Endothelial cell of umbilical vein (primary cell): ENCODE measurements around the gene ZNG1B. TPM values are rescaled to one million over a fixed set of nuclear protein-coding genes. Genes with fewer than 3 reads are reported as not detected.
"Not testable (repeated sequence)": the region's sequence is repeated elsewhere in the genome, so short reads cannot be mapped to it uniquely, and the experiment has no call there.

Experiments used
- BruUV-seq: library from RNA; stranded (reverse); fragments of 400-500 nt; replicated peaks from 2 replicates; lab custom pipeline; 2021; lab: Mats Ljungman, UMichigan
- CTCF ChIA-PET: fragments of 300-600, 350-600 bp; sonication (Branson Sonifier 250); formaldehyde crosslinking; loops from one replicate; lab custom pipeline; 2021; ENCODE audit warnings: antibody characterized with exemption, inconsistent platforms; lab: Charles Lee
- POLR2A ChIA-PET: fragments of 300-600, 350-600 bp; sonication (Branson Sonifier 250); formaldehyde crosslinking; loops from one replicate; lab custom pipeline; 2021; ENCODE audit warnings: antibody characterized with exemption, inconsistent platforms; lab: Charles Lee
- DNase-seq: peaks from one replicate; pipeline ENCODE4 v3.0.0-alpha.2; 2011; ENCODE audit warnings: low read depth, low spot score
- FAIRE-seq: peaks from 2 replicates; lab custom pipeline; 2011; peaks lifted over from hg19 to GRCh38; lab: Jason Lieb, UNC
- H2AFZ ChIP-seq: 2 replicates; pipeline ENCODE4 v1.6.0; 2012; ENCODE audit warnings: low read depth, low read length, control low read depth, inconsistent platforms
- H3K27ac ChIP-seq: 2 replicates; pipeline ENCODE4 v1.5.1; 2011; ENCODE audit warnings: low read depth, mild to moderate bottlenecking, control low read depth, low read length, moderate library complexity; ENCODE audit not compliant: insufficient read depth
- H3K27me3 ChIP-seq, 2 experiments: 2 replicates each; pipeline versions ENCODE4 v1.6.0 to v1.6.1; 2011; ENCODE audit warnings: low read length in 2 of 2, mixed read lengths in 1 of 2; ENCODE audit not compliant: control insufficient read depth in 2 of 2, insufficient read depth in 2 of 2
- H3K36me3 ChIP-seq, 2 experiments: 2 replicates in 1 of 2; 3 replicates in 1 of 2; pipeline ENCODE4 v1.5.1; 2011; ENCODE audit warnings: low read length in 2 of 2, mild to moderate bottlenecking in 1 of 2, moderate library complexity in 1 of 2; ENCODE audit not compliant: control insufficient read depth in 2 of 2, insufficient read depth in 2 of 2; ENCODE audit errors: extremely low read depth in 1 of 2
- H3K4me1 ChIP-seq: 3 replicates; pipeline ENCODE4 v1.5.1; 2011; ENCODE audit warnings: mild to moderate bottlenecking, low read length; ENCODE audit not compliant: control insufficient read depth, insufficient read depth; ENCODE audit errors: extremely low read depth
- H3K4me2 ChIP-seq: 2 replicates; pipeline ENCODE4 v1.6.1; 2011; ENCODE audit warnings: low read length, control low read depth, mixed read lengths; ENCODE audit not compliant: insufficient read depth
- H3K4me3 ChIP-seq, 3 experiments: fragments of 200-600 bp in 1 of 3; sonication (generic), shearing (Covaris generic) in 1 of 3; replicated peaks in 1 of 3; 2 replicates each; pipeline ENCODE4 v1.5.1; 2011 to 2016; ENCODE audit warnings: control low read depth in 3 of 3, low read length in 3 of 3, mild to moderate bottlenecking in 2 of 3, inconsistent platforms in 1 of 3, low read depth in 1 of 3, moderate library complexity in 1 of 3; ENCODE audit not compliant: insufficient read depth in 1 of 3
- H3K79me2 ChIP-seq: 2 replicates; pipeline ENCODE4 v1.6.0; 2012; ENCODE audit warnings: low read length, inconsistent platforms; ENCODE audit not compliant: control insufficient read depth, insufficient read depth
- H3K9ac ChIP-seq: replicated peaks from 2 replicates; pipeline ENCODE3; 2011; ENCODE audit warnings: low read length, control low read depth; ENCODE audit not compliant: insufficient read depth; ENCODE audit errors: extremely low read depth
- H3K9me1 ChIP-seq: replicated peaks from 3 replicates; pipeline ENCODE4 v1.6.0; 2011; ENCODE audit warnings: mild to moderate bottlenecking, low read length; ENCODE audit not compliant: control insufficient read depth, insufficient read depth; ENCODE audit errors: extremely low read depth
- H3K9me3 ChIP-seq: replicated peaks from 2 replicates; pipeline ENCODE4 v1.5.1; 2012; ENCODE audit warnings: low read length, inconsistent platforms; ENCODE audit not compliant: control insufficient read depth, insufficient read depth
- H4K20me1 ChIP-seq: replicated peaks from 2 replicates; pipeline ENCODE3; 2011; ENCODE audit warnings: mild to moderate bottlenecking, low read length; ENCODE audit not compliant: control insufficient read depth, insufficient read depth; ENCODE audit errors: extremely low read depth
- EZH2 ChIP-seq: IDR thresholded peaks from 2 replicates; pipeline ENCODE4 v1.6.1; 2012; ENCODE audit warnings: borderline replicate concordance, low read depth, mild to moderate bottlenecking, moderate library complexity, low read length, inconsistent platforms; ENCODE audit not compliant: severe bottlenecking
- dilution Hi-C: fragments of 300-500 bp; cut with MboI; formaldehyde crosslinking; loops from one replicate; pipeline ENCODE4 v1.15.0; 2019; ENCODE audit warnings: low sequenced_read_pairs; ENCODE audit not compliant: extremely low pct_ligation_motif_present
- intact Hi-C: fragments of 100-400 bp; cut with micrococcal nuclease; formaldehyde crosslinking; loops from one replicate; pipeline ENCODE4 v1.10.0; 2022
- polyA plus RNA-seq, 4 experiments: library from polyadenylated mRNA; depleted of rRNA in 3 of 4; stranded (reverse) in 3 of 4; unstranded in 1 of 4; fragments of >200 nt; gene quantifications; 2 replicates each; pipeline versions ENCODE4 v1.2.1 to v1.2.3, GENCODE V29; 2011 to 2012; ENCODE audit warnings: missing spikeins in 1 of 4
- total RNA-seq: library from RNA; stranded (reverse); gene quantifications from 2 replicates; pipeline ENCODE4 v1.2.3, GENCODE V29; 2021

The ZNG1B gene
- total and polyA plus RNA-seq, 2 donors (not counting 3 experiments of a cell fraction or from before 2014, with no cell fraction given): 12.6 to 31.3 TPM

DNA sequence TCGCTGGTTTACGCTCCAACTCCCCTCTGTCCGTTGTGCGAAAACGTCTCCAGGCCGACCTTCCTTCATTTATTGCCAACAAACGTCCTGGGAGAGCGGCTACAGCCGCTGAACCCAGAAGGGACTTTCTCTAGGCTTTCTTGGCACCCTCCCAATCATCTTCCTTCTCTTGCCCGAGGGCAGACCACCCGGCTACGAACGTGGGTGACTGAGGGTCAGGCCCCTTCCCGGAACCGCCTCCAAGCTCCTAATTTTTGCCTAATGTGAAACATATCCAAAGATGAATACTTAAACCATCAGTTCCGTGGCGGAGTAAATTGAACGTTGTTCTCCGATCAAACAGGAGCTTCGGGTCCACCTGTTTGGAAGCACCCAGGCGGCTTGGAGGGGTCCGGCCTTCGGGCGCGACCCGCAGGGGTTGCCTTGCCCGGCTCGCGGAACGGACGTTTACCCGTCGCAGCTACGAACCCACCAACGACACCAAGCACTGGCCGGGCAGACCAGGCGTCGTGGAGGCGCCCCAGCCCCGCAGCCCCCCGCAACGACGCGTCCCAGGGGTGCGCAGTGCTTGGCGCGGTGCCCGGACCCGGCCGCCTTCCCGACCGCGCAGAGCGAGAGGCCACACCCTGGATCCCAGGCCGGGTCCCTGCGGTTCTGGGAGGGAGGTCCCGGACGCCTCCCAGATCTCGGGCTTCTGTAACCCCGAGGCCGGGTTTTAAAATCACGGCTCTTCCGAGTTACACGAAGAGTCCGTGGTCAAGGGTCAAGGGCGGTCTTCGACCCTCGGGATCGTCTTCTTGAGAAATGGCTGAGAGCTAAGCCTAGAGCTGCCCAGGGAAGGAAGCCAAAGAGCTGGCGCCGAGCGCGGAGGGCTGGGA is 65.0 kb downstream of the ZNG1B start:
- H3K36me3 ChIP-seq, dilution Hi-C loops, H3K9me3 ChIP-seq, H3K4me1 ChIP-seq, FAIRE-seq, CTCF ChIA-PET, H3K9ac ChIP-seq, BruUV-seq, H3K27ac ChIP-seq, H3K79me2 ChIP-seq, H4K20me1 ChIP-seq, H3K4me2 ChIP-seq, H2AFZ ChIP-seq, intact Hi-C loops, POLR2A ChIA-PET, H3K9me1 ChIP-seq: not testable (repeated sequence)
- DNase-seq: peak; percentile 2
- peaks cover 20 to 34% of the 10 kb centered on the region in 2 experiments for H3K27me3 ChIP-seq
- TF ChIP-seq EZH2: peak; percentile 26
- H3K4me3 ChIP-seq: peak overlapping the region in 1 of 3 experiments; percentile 12

- peak; percentile 88 for TF ChIP-seq EZH2
- H2AFZ ChIP-seq, CTCF ChIA-PET: not testable (repeated sequence)
Observed at GRCh38 chr2:113503094-113504042, 65.9 kb downstream of the ZNG1B start.

GRCh38 chr2:113504081-113504480 is 66.6 kb downstream of the ZNG1B start:
- H3K27me3 ChIP-seq: peaks cover 19 to 37% of the 10 kb centered on the region in 2 experiments
- H3K27ac ChIP-seq, H3K4me3 ChIP-seq, H3K4me2 ChIP-seq, intact Hi-C loops, H3K36me3 ChIP-seq, H3K9me3 ChIP-seq, BruUV-seq, H2AFZ ChIP-seq, FAIRE-seq, H4K20me1 ChIP-seq, H3K79me2 ChIP-seq, H3K9me1 ChIP-seq, dilution Hi-C loops, H3K4me1 ChIP-seq, POLR2A ChIA-PET, H3K9ac ChIP-seq, CTCF ChIA-PET: not testable (repeated sequence)
- peak; percentile 1 for DNase-seq

More at GRCh38 chr2:113503094-113504042, 65.9 kb downstream of the ZNG1B start:
- peak; percentile 4 for DNase-seq
- intact Hi-C loops, H3K4me2 ChIP-seq, H3K79me2 ChIP-seq, H4K20me1 ChIP-seq, H3K9me3 ChIP-seq, dilution Hi-C loops, H3K9ac ChIP-seq, H3K9me1 ChIP-seq, H3K4me1 ChIP-seq, BruUV-seq, POLR2A ChIA-PET, FAIRE-seq, H3K27ac ChIP-seq, H3K36me3 ChIP-seq: not testable (repeated sequence)
- Histone ChIP-seq H3K4me3 (peak overlapping the region in 1 of 3 experiments; percentile 12), H3K27me3 (peaks cover 21 to 37% of the 10 kb centered on the region in 2 experiments)
